Upper lobe of right lung (tissue), 1 donor: ENCODE data around the gene RASSF4. TPM values are rescaled to one million over a fixed set of nuclear protein-coding genes. Genes with fewer than 3 reads are reported as not detected.

Experiments used
- ATAC-seq: fragments of 200-7000 bp; cut with Tn5 transposase; one replicate; pipeline ENCODE4 v1.9.1; 2020; ENCODE audit warnings: mild to moderate bottlenecking, moderate library complexity
- DNase-seq: peaks from one replicate; pipeline ENCODE4 v3.0.0-alpha.2; 2020
- H3K27ac ChIP-seq: fragments of 200-600 bp; one replicate; pipeline ENCODE4 v1.8.0; 2022
- H3K27me3 ChIP-seq: fragments of 200-600 bp; one replicate; pipeline ENCODE4 v1.8.0; 2022; ENCODE audit warnings: mild to moderate bottlenecking
- H3K36me3 ChIP-seq: fragments of 200-600 bp; one replicate; pipeline ENCODE4 v1.8.0; 2022
- H3K4me1 ChIP-seq: fragments of 200-600 bp; one replicate; pipeline ENCODE4 v1.8.0; 2022
- H3K4me3 ChIP-seq: fragments of 200-600 bp; one replicate; pipeline ENCODE4 v1.8.0; 2022; ENCODE audit warnings: mild to moderate bottlenecking
- H3K9me3 ChIP-seq: fragments of 200-600 bp; one replicate; pipeline ENCODE4 v1.8.0; 2022
- CTCF ChIP-seq: fragments of 200-600 bp; IDR thresholded peaks from one replicate; pipeline ENCODE4 v1.8.0; 2022; ENCODE audit warnings: antibody characterized with exemption
- intact Hi-C: fragments of 100-400 bp; cut with DNase I; formaldehyde crosslinking; loops from one replicate; pipeline ENCODE4 v1.11.0; 2022
- total RNA-seq: library from RNA; stranded (reverse); fragmentation: NEBNext Ultra II Directional; extraction: Animal tissue kit (Norgen Biotek cat#: 25700); gene quantifications from one replicate; pipeline ENCODE4 v1.2.1, GENCODE V29; 2021
- donor health status: DM: no; HTN: yes; CAD: no; lungs with severe emphysema.

The RASSF4 gene
- total RNA-seq, 1 donor from 2014 or later, result 40.9 TPM

- Histone ChIP-seq H3K27me3 (no peaks in the 10 kb centered on the region), H3K27ac (no peak overlapping the region), H3K36me3 (no peaks in the 10 kb centered on the region), H3K4me1 (peaks cover 9% of the 10 kb centered on the region), H3K9me3 (no peaks in the 10 kb centered on the region), H3K4me3 (no peak overlapping the region)
- intact Hi-C loops, result no loop called here
- DNase-seq (no peak), ATAC-seq (no peak)
- TF ChIP-seq CTCF, result no peak
These were observed 15.2 kb upstream of the RASSF4 start for GRCh38 chr10:44944354-44944753.

- ATAC-seq (peak; percentile 51), DNase-seq (no peak)
- no peak overlapping the region for H3K27ac ChIP-seq
- no peak overlapping the region for H3K4me3 ChIP-seq
- no peaks in the 10 kb centered on the region for H3K9me3 ChIP-seq
- peaks cover 9% of the 10 kb centered on the region for H3K4me1 ChIP-seq
- no peak for TF ChIP-seq CTCF
- intact Hi-C loops, result no loop called here
- no peaks in the 10 kb centered on the region for H3K27me3 ChIP-seq
- H3K36me3 ChIP-seq, result no peaks in the 10 kb centered on the region
These were observed 13.4 kb upstream of the RASSF4 start for GRCh38 chr10:44946205-44946604.

GRCh38 chr10:44947371-44948152, 12.0 kb upstream of the RASSF4 start:
- H3K4me3 ChIP-seq, result no peak overlapping the region
- DNase-seq, result no peak
- peak; percentile 65 for ATAC-seq
- no peak for TF ChIP-seq CTCF
- peaks cover 9% of the 10 kb centered on the region for H3K4me1 ChIP-seq
- no peak overlapping the region for H3K27ac ChIP-seq
- H3K9me3 ChIP-seq, result no peaks in the 10 kb centered on the region
- H3K27me3 ChIP-seq, result no peaks in the 10 kb centered on the region
- intact Hi-C loops, result no loop called here
- H3K36me3 ChIP-seq, result no peaks in the 10 kb centered on the region

GRCh38 chr10:44948642-44949041, 11.0 kb upstream of the RASSF4 start:
- Histone ChIP-seq H3K27ac (no peak overlapping the region), H3K4me3 (no peak overlapping the region), H3K9me3 (no peaks in the 10 kb centered on the region), H3K27me3 (no peaks in the 10 kb centered on the region), H3K4me1 (peaks cover 9% of the 10 kb centered on the region), H3K36me3 (no peaks in the 10 kb centered on the region)
- DNase-seq (no peak), ATAC-seq (peak; percentile 32)
- intact Hi-C loops, result no loop called here
- no peak for TF ChIP-seq CTCF

GRCh38 chr10:44949127-44949802, 10.3 kb upstream of the RASSF4 start:
- intact Hi-C loops, result no loop called here
- no peak overlapping the region for H3K27ac ChIP-seq

More at GRCh38 chr10:44949127-44949802, 10.3 kb upstream of the RASSF4 start:
- Histone ChIP-seq H3K4me3 (no peak overlapping the region), H3K27me3 (no peaks in the 10 kb centered on the region), H3K9me3 (no peaks in the 10 kb centered on the region), H3K36me3 (no peaks in the 10 kb centered on the region), H3K4me1 (peaks cover 9% of the 10 kb centered on the region)
- DNase-seq (no peak), ATAC-seq (no peak)
- no peak for TF ChIP-seq CTCF
